CD14-positive monocyte (primary cell): ENCODE measurements around the gene NDRG3. TPM values are rescaled to one million over a fixed set of nuclear protein-coding genes. Genes with fewer than 3 reads are reported as not detected.

Source experiments
- DNase-seq, 3 donors: peaks; one replicate each; pipeline ENCODE4 v3.0.0-alpha.2; 2011 to 2022
- H2AFZ ChIP-seq: 2 replicates; pipeline ENCODE4 v1.6.0; 2012; ENCODE audit warnings: mild to moderate bottlenecking, low read depth, low read length, inconsistent platforms; ENCODE audit not compliant: insufficient read depth, poor library complexity, severe bottlenecking
- H3K27ac ChIP-seq, 2 donors: 1 replicate in 1 of 2; 2 replicates in 1 of 2; pipeline ENCODE4 v1.5.1; 2012 to 2013; ENCODE audit warnings: low read length in 2 of 2, control low read depth in 1 of 2, inconsistent platforms in 1 of 2, low read depth in 1 of 2, mild to moderate bottlenecking in 1 of 2
- H3K27me3 ChIP-seq, 2 donors: one replicate each; pipeline versions ENCODE4 v1.6.0 to v1.6.1; 2011 to 2013; ENCODE audit warnings: low read length in 2 of 2; ENCODE audit not compliant: control insufficient read depth in 2 of 2, insufficient read depth in 2 of 2
- H3K36me3 ChIP-seq, 2 donors: replicated peaks in 1 of 2; 1 replicate in 1 of 2; 2 replicates in 1 of 2; pipeline versions ENCODE4 v1.5.1 to v1.6.1; 2012 to 2013; ENCODE audit warnings: low read length in 2 of 2, control low read depth in 1 of 2, inconsistent platforms in 1 of 2, mild to moderate bottlenecking in 1 of 2; ENCODE audit not compliant: insufficient read depth in 2 of 2, control insufficient read depth in 1 of 2
- H3K4me1 ChIP-seq, 2 donors: 1 replicate in 1 of 2; 2 replicates in 1 of 2; pipeline versions ENCODE4 v1.5.1 to v1.6.1; 2012 to 2013; ENCODE audit warnings: low read length in 2 of 2, control low read depth in 1 of 2, inconsistent platforms in 1 of 2, mild to moderate bottlenecking in 1 of 2, moderate library complexity in 1 of 2; ENCODE audit not compliant: insufficient read depth in 2 of 2, control insufficient read depth in 1 of 2
- H3K4me2 ChIP-seq: replicated peaks from 2 replicates; pipeline ENCODE3; 2012; ENCODE audit warnings: low read length, moderate library complexity, mild to moderate bottlenecking; ENCODE audit not compliant: poor library complexity, severe bottlenecking; ENCODE audit errors: extremely low read depth
- H3K4me3 ChIP-seq, 3 experiments: fragments of 200-600 bp in 1 of 3; sonication (generic) in 1 of 3; replicated peaks in 1 of 3; 1 replicate in 2 of 3; 2 replicates in 1 of 3; pipeline ENCODE4 v1.5.1; 2011 to 2013; ENCODE audit warnings: low read length in 3 of 3, mild to moderate bottlenecking in 3 of 3, control low read depth in 2 of 3, low read depth in 2 of 3, inconsistent platforms in 1 of 3, moderate library complexity in 1 of 3
- H3K79me2 ChIP-seq: 2 replicates; pipeline ENCODE4 v1.6.0; 2012; ENCODE audit warnings: mild to moderate bottlenecking, control low read depth, inconsistent platforms, low read length, moderate library complexity; ENCODE audit not compliant: insufficient read depth
- H3K9ac ChIP-seq: 2 replicates; pipeline ENCODE4 v1.6.0; 2017; ENCODE audit warnings: low read length, mild to moderate bottlenecking; ENCODE audit not compliant: insufficient read depth, poor library complexity, severe bottlenecking
- H3K9me3 ChIP-seq, 2 donors: replicated peaks in 1 of 2; 1 replicate in 1 of 2; 2 replicates in 1 of 2; pipeline versions ENCODE4 v1.5.1 to v1.6.1; 2012 to 2013; ENCODE audit warnings: low read length in 2 of 2, control low read depth in 1 of 2; ENCODE audit not compliant: control insufficient read depth in 1 of 2, insufficient read depth in 1 of 2
- H4K20me1 ChIP-seq: 2 replicates; pipeline ENCODE4 v1.6.0; 2012; ENCODE audit warnings: mild to moderate bottlenecking, low read length, control low read depth, moderate library complexity; ENCODE audit not compliant: insufficient read depth
- H3K27ac Mint-ChIP-seq, 7 donors: one replicate each; pipeline ENCODE4 v1.8.0; 2020; ENCODE audit warnings: mild to moderate bottlenecking in 7 of 7, mixed read lengths in 7 of 7, moderate library complexity in 6 of 7, inconsistent platforms in 2 of 7
- H3K27me3 Mint-ChIP-seq, 3 donors: one replicate each; pipeline ENCODE4 v1.8.0; 2021 to 2022; ENCODE audit warnings: low read depth in 3 of 3, mild to moderate bottlenecking in 3 of 3, mixed read lengths in 3 of 3, moderate library complexity in 3 of 3, inconsistent platforms in 1 of 3
- H3K36me3 Mint-ChIP-seq, 2 donors: one replicate each; pipeline ENCODE4 v1.8.0; 2020; ENCODE audit warnings: mixed read lengths in 2 of 2, inconsistent platforms in 1 of 2, mild to moderate bottlenecking in 1 of 2
- H3K4me1 Mint-ChIP-seq: one replicate; pipeline ENCODE4 v1.8.0; 2020; ENCODE audit warnings: mild to moderate bottlenecking, mixed read lengths
- H3K4me3 Mint-ChIP-seq, 2 donors: one replicate each; pipeline ENCODE4 v1.8.0; 2020; ENCODE audit warnings: mild to moderate bottlenecking in 2 of 2, mixed read lengths in 2 of 2, moderate library complexity in 1 of 2
- H3K9me3 Mint-ChIP-seq, 7 donors: one replicate each; pipeline ENCODE4 v1.8.0; 2020 to 2022; ENCODE audit warnings: mixed read lengths in 7 of 7, mild to moderate bottlenecking in 6 of 7, moderate library complexity in 6 of 7, inconsistent platforms in 2 of 7
- WGBS: methylation state at CpG from one replicate; pipeline ENCODE4 v1.1.5; 2013; ENCODE audit warnings: missing lambda C conversion rate; ENCODE audit not compliant: insufficient coverage; 5-methylcytosine and 5-hydroxymethylcytosine counted together
- intact Hi-C, 2 donors: fragments of 100-400 bp; cut with micrococcal nuclease; formaldehyde crosslinking; loops; one replicate each; pipeline versions ENCODE4 v1.15.0 to v1.15.1; 2023
- polyA plus RNA-seq, 3 donors: library from polyadenylated mRNA; depleted of rRNA in 1 of 3; unstranded in 2 of 3; stranded (reverse) in 1 of 3; fragments of 300-500 nt in 2 of 3; fragments of >200 nt in 1 of 3; fragmentation: Illumina TruSeq in 2 of 3; gene quantifications; 1 replicate in 2 of 3; 2 replicates in 1 of 3; pipeline ENCODE4 v1.2.3, GENCODE V29; 2012 to 2021
- TF ChIP-seq, protein P1 (sequence below): fragments of 200-600 bp; IDR thresholded peaks from one replicate; pipeline ENCODE4 v1.8.0; 2022; ENCODE audit warnings: antibody characterized with exemption, mild to moderate bottlenecking

The NDRG3 gene
- polyA plus RNA-seq, 3 donors: 16.0 to 23.2 (median 21.7) TPM

DNA sequence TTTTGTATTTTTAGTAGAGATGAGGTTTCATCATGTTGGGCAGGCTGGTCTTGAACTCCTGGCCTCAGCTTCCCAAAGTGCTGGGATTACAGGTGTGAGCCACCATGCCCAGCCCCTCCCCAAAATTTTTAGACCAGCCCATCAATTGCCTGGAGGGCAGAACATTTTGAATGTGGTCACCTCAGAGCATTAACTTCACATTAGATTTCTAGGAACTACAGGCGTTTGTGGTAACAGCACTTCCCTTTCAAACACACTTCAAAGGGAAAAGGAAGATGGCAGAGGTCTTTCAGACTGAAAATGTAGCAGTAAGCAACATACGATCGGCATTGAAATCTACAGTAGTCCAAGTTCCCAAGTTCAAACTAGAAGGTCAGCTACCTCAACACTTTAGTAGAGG lies 87.6 kb downstream of the NDRG3 start:
- no peaks in the 10 kb centered on the region for H3K27me3 ChIP-seq
- no peaks in the 10 kb centered on the region for H4K20me1 ChIP-seq
- no CpG with 5 or more reads among the region's 3 CpGs for WGBS
- H3K4me2 ChIP-seq: no peak overlapping the region
- no peaks in the 10 kb centered on the region for H3K79me2 ChIP-seq
- H3K9ac ChIP-seq: no peak overlapping the region
- H3K9me3 ChIP-seq: no peaks in the 10 kb centered on the region
- intact Hi-C loops: no loop called here
- Mint-ChIP-seq H3K36me3 (peaks cover 28 to 38% of the 10 kb centered on the region in 2 donors), H3K4me1 (peaks cover 16% of the 10 kb centered on the region), H3K27ac (peak overlapping the region in 2 of 7 donors; percentile 42 to 50), H3K9me3 (peaks cover 0 to 2% (median 0%) of the 10 kb centered on the region in 7 donors), H3K4me3 (peak overlapping the region in 1 of 2 donors; percentile 37), H3K27me3 (no peaks in the 10 kb centered on the region)
- TF ChIP-seq, protein P1, sequence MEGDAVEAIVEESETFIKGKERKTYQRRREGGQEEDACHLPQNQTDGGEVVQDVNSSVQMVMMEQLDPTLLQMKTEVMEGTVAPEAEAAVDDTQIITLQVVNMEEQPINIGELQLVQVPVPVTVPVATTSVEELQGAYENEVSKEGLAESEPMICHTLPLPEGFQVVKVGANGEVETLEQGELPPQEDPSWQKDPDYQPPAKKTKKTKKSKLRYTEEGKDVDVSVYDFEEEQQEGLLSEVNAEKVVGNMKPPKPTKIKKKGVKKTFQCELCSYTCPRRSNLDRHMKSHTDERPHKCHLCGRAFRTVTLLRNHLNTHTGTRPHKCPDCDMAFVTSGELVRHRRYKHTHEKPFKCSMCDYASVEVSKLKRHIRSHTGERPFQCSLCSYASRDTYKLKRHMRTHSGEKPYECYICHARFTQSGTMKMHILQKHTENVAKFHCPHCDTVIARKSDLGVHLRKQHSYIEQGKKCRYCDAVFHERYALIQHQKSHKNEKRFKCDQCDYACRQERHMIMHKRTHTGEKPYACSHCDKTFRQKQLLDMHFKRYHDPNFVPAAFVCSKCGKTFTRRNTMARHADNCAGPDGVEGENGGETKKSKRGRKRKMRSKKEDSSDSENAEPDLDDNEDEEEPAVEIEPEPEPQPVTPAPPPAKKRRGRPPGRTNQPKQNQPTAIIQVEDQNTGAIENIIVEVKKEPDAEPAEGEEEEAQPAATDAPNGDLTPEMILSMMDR: no peak
- no peak overlapping the region for H3K27ac ChIP-seq
- DNase-seq: no peak
- H3K36me3 ChIP-seq: peaks cover 0 to 20% of the 10 kb centered on the region in 2 donors
- no peak overlapping the region for H3K4me3 ChIP-seq
- H2AFZ ChIP-seq: no peak overlapping the region
- H3K4me1 ChIP-seq: peaks cover 14 to 16% of the 10 kb centered on the region in 2 donors

DNA sequence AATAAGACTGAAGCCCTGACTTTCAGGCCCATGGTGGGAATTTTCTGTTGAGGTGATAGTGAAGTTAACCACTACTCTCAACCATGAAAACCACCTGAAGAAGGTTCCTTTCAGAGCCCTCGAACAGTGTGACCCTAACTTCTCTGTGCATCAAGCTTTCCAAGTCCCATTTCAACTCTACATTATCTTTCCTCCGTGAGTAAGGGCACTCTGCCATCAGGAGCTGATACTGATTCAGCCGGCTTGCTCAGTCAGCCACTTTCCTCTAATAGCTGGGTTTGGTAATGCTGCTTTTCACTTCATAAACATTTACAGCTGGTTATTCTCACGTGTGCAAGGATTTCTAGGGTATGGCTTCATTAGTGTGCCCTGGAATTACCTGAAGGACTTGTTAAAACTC lies 89.2 kb downstream of the NDRG3 start:
- H3K4me2 ChIP-seq: no peak overlapping the region
- no peak for DNase-seq
- no peak overlapping the region for H3K4me3 Mint-ChIP-seq

More for the DNA sequence above, 89.2 kb downstream of the NDRG3 start:
- H3K9me3 ChIP-seq: no peaks in the 10 kb centered on the region
- intact Hi-C loops: no loop called here
- H3K27ac ChIP-seq: no peak overlapping the region
- peaks cover 0 to 2% (median 0%) of the 10 kb centered on the region in 7 donors for H3K9me3 Mint-ChIP-seq
- H3K27me3 Mint-ChIP-seq: no peaks in the 10 kb centered on the region
- H3K9ac ChIP-seq: no peak overlapping the region
- H3K4me3 ChIP-seq: no peak overlapping the region
- H4K20me1 ChIP-seq: no peaks in the 10 kb centered on the region
- H3K4me1 Mint-ChIP-seq: peaks cover 8% of the 10 kb centered on the region
- H3K4me1 ChIP-seq: peaks cover 5 to 8% of the 10 kb centered on the region in 2 donors
- TF ChIP-seq, protein P1: no peak
- H2AFZ ChIP-seq: no peak overlapping the region
- H3K79me2 ChIP-seq: no peaks in the 10 kb centered on the region
- H3K27me3 ChIP-seq: no peaks in the 10 kb centered on the region
- 100% methylated on average over 2 of the region's 4 CpGs for WGBS
- H3K27ac Mint-ChIP-seq: no peak overlapping the region
- peaks cover 38 to 46% of the 10 kb centered on the region in 2 donors for H3K36me3 Mint-ChIP-seq
- peaks cover 0 to 28% of the 10 kb centered on the region in 2 donors for H3K36me3 ChIP-seq
